Endothelial cell of umbilical vein (primary cell): ENCODE results near the gene XYLT1. TPM values are rescaled to one million over a fixed set of nuclear protein-coding genes. Genes with fewer than 3 reads are reported as not detected.

Source experiments
- BruUV-seq: library from RNA; stranded (reverse); fragments of 400-500 nt; replicated peaks from 2 replicates; lab custom pipeline; 2021; lab: Mats Ljungman, UMichigan
- CTCF ChIA-PET: fragments of 300-600, 350-600 bp; sonication (Branson Sonifier 250); formaldehyde crosslinking; loops from one replicate; lab custom pipeline; 2021; ENCODE audit warnings: antibody characterized with exemption, inconsistent platforms; lab: Charles Lee
- POLR2A ChIA-PET: fragments of 300-600, 350-600 bp; sonication (Branson Sonifier 250); formaldehyde crosslinking; loops from one replicate; lab custom pipeline; 2021; ENCODE audit warnings: antibody characterized with exemption, inconsistent platforms; lab: Charles Lee
- DNase-seq: peaks from one replicate; pipeline ENCODE4 v3.0.0-alpha.2; 2011; ENCODE audit warnings: low read depth, low spot score
- FAIRE-seq: peaks from 2 replicates; lab custom pipeline; 2011; peaks lifted over from hg19 to GRCh38; lab: Jason Lieb, UNC
- H2AFZ ChIP-seq: 2 replicates; pipeline ENCODE4 v1.6.0; 2012; ENCODE audit warnings: low read depth, low read length, control low read depth, inconsistent platforms
- H3K27ac ChIP-seq: 2 replicates; pipeline ENCODE4 v1.5.1; 2011; ENCODE audit warnings: low read depth, mild to moderate bottlenecking, control low read depth, low read length, moderate library complexity; ENCODE audit not compliant: insufficient read depth
- H3K27me3 ChIP-seq, 2 experiments: 2 replicates each; pipeline versions ENCODE4 v1.6.0 to v1.6.1; 2011; ENCODE audit warnings: low read length in 2 of 2, mixed read lengths in 1 of 2; ENCODE audit not compliant: control insufficient read depth in 2 of 2, insufficient read depth in 2 of 2
- H3K36me3 ChIP-seq, 2 experiments: 2 replicates in 1 of 2; 3 replicates in 1 of 2; pipeline ENCODE4 v1.5.1; 2011; ENCODE audit warnings: low read length in 2 of 2, mild to moderate bottlenecking in 1 of 2, moderate library complexity in 1 of 2; ENCODE audit not compliant: control insufficient read depth in 2 of 2, insufficient read depth in 2 of 2; ENCODE audit errors: extremely low read depth in 1 of 2
- H3K4me1 ChIP-seq: 3 replicates; pipeline ENCODE4 v1.5.1; 2011; ENCODE audit warnings: mild to moderate bottlenecking, low read length; ENCODE audit not compliant: control insufficient read depth, insufficient read depth; ENCODE audit errors: extremely low read depth
- H3K4me2 ChIP-seq: 2 replicates; pipeline ENCODE4 v1.6.1; 2011; ENCODE audit warnings: low read length, control low read depth, mixed read lengths; ENCODE audit not compliant: insufficient read depth
- H3K4me3 ChIP-seq, 3 experiments: fragments of 200-600 bp in 1 of 3; sonication (generic), shearing (Covaris generic) in 1 of 3; replicated peaks in 1 of 3; 2 replicates each; pipeline ENCODE4 v1.5.1; 2011 to 2016; ENCODE audit warnings: control low read depth in 3 of 3, low read length in 3 of 3, mild to moderate bottlenecking in 2 of 3, inconsistent platforms in 1 of 3, low read depth in 1 of 3, moderate library complexity in 1 of 3; ENCODE audit not compliant: insufficient read depth in 1 of 3
- H3K79me2 ChIP-seq: 2 replicates; pipeline ENCODE4 v1.6.0; 2012; ENCODE audit warnings: low read length, inconsistent platforms; ENCODE audit not compliant: control insufficient read depth, insufficient read depth
- H3K9ac ChIP-seq: replicated peaks from 2 replicates; pipeline ENCODE3; 2011; ENCODE audit warnings: low read length, control low read depth; ENCODE audit not compliant: insufficient read depth; ENCODE audit errors: extremely low read depth
- H3K9me1 ChIP-seq: replicated peaks from 3 replicates; pipeline ENCODE4 v1.6.0; 2011; ENCODE audit warnings: mild to moderate bottlenecking, low read length; ENCODE audit not compliant: control insufficient read depth, insufficient read depth; ENCODE audit errors: extremely low read depth
- H3K9me3 ChIP-seq: replicated peaks from 2 replicates; pipeline ENCODE4 v1.5.1; 2012; ENCODE audit warnings: low read length, inconsistent platforms; ENCODE audit not compliant: control insufficient read depth, insufficient read depth
- H4K20me1 ChIP-seq: replicated peaks from 2 replicates; pipeline ENCODE3; 2011; ENCODE audit warnings: mild to moderate bottlenecking, low read length; ENCODE audit not compliant: control insufficient read depth, insufficient read depth; ENCODE audit errors: extremely low read depth
- CTCF ChIP-seq, 2 donors: IDR thresholded peaks; 1 replicate in 1 of 2; 2 replicates in 1 of 2; pipeline ENCODE4 v1.5.1; 2011; ENCODE audit warnings: low read length in 2 of 2, mild to moderate bottlenecking in 2 of 2, moderate library complexity in 2 of 2, control low read depth in 1 of 2, inconsistent platforms in 1 of 2, low read depth in 1 of 2; ENCODE audit not compliant: insufficient read depth in 1 of 2; ENCODE audit errors: extremely low read depth in 1 of 2
- EZH2 ChIP-seq: IDR thresholded peaks from 2 replicates; pipeline ENCODE4 v1.6.1; 2012; ENCODE audit warnings: borderline replicate concordance, low read depth, mild to moderate bottlenecking, moderate library complexity, low read length, inconsistent platforms; ENCODE audit not compliant: severe bottlenecking
- FOS ChIP-seq: IDR thresholded peaks from 2 replicates; pipeline ENCODE4 v1.6.1; 2011; ENCODE audit warnings: mild to moderate bottlenecking, low read length, moderate library complexity, borderline replicate concordance; ENCODE audit not compliant: insufficient read depth
- GATA2 ChIP-seq: IDR thresholded peaks from 2 replicates; pipeline ENCODE4 v1.7.0; 2011; ENCODE audit warnings: low read depth, mild to moderate bottlenecking, moderate library complexity, mixed read lengths, low read length; ENCODE audit not compliant: insufficient read length, insufficient read depth
- JUN ChIP-seq: IDR thresholded peaks from 2 replicates; pipeline ENCODE4 v1.6.1; 2011; ENCODE audit warnings: borderline replicate concordance, low read depth; ENCODE audit not compliant: insufficient read length, insufficient read depth
- MYC ChIP-seq: IDR thresholded peaks from one replicate; pipeline ENCODE4 v1.6.1; 2011; ENCODE audit warnings: mild to moderate bottlenecking, low read depth, low read length
- POLR2A ChIP-seq: IDR thresholded peaks from 2 replicates; pipeline ENCODE4 v1.6.1; 2012; ENCODE audit warnings: low read depth, mild to moderate bottlenecking, control low read depth, low read length
- POLR2AphosphoS5 ChIP-seq: IDR thresholded peaks from 2 replicates; pipeline ENCODE4 v1.6.1; 2012; ENCODE audit warnings: low read depth, mild to moderate bottlenecking, control low read depth, low read length, moderate library complexity; ENCODE audit not compliant: insufficient read depth
- dilution Hi-C: fragments of 300-500 bp; cut with MboI; formaldehyde crosslinking; loops from one replicate; pipeline ENCODE4 v1.15.0; 2019; ENCODE audit warnings: low sequenced_read_pairs; ENCODE audit not compliant: extremely low pct_ligation_motif_present
- intact Hi-C: fragments of 100-400 bp; cut with micrococcal nuclease; formaldehyde crosslinking; loops from one replicate; pipeline ENCODE4 v1.10.0; 2022
- polyA plus RNA-seq, 4 experiments: library from polyadenylated mRNA; depleted of rRNA in 3 of 4; stranded (reverse) in 3 of 4; unstranded in 1 of 4; fragments of >200 nt; gene quantifications; 2 replicates each; pipeline versions ENCODE4 v1.2.1 to v1.2.3, GENCODE V29; 2011 to 2012; ENCODE audit warnings: missing spikeins in 1 of 4
- total RNA-seq: library from RNA; stranded (reverse); gene quantifications from 2 replicates; pipeline ENCODE4 v1.2.3, GENCODE V29; 2021
- TF ChIP-seq, protein P1 (sequence below): IDR thresholded peaks from 2 replicates; pipeline ENCODE4 v1.6.1; 2011; ENCODE audit not compliant: insufficient read depth, insufficient read length

Gene XYLT1
- total and polyA plus RNA-seq, 2 donors (not counting 3 experiments of a cell fraction or from before 2014, with no cell fraction given): 0.63 to 2.9 TPM

GRCh38 chr16:17423221-17423620 lies 47.5 kb downstream of the XYLT1 start:
- no peaks in the 10 kb centered on the region for H3K9me1 ChIP-seq
- H2AFZ ChIP-seq: no peak overlapping the region
- DNase-seq (no peak), FAIRE-seq (no peak)
- no peak overlapping the region for H3K27ac ChIP-seq
- H3K4me2 ChIP-seq: no peak overlapping the region
- H3K9me3 ChIP-seq: no peaks in the 10 kb centered on the region
- BruUV-seq: no TSS peak
- H3K9ac ChIP-seq: no peak overlapping the region
- no peaks in the 10 kb centered on the region for H4K20me1 ChIP-seq
- POLR2A ChIA-PET: no interaction called here
- no peaks in the 10 kb centered on the region for H3K36me3 ChIP-seq
- dilution Hi-C loops (no loop called here), intact Hi-C loops (no loop called here)
- CTCF ChIA-PET: no interaction called here
- no peak for TF ChIP-seq FOS
- no peak for TF ChIP-seq EZH2
- TF ChIP-seq CTCF (IDR thresholded peaks at IDR 0.05; ENCODE audit: extremely low read depth in 1 of 2, insufficient read depth in 1 of 2, low read depth in 1 of 2, low read length in 2 of 2): no peak
- TF ChIP-seq POLR2A: no peak
- TF ChIP-seq GATA2: no peak
- no peak for TF ChIP-seq POLR2AphosphoS5
- no peak for TF ChIP-seq JUN
- no peak for TF ChIP-seq MYC
- TF ChIP-seq, protein P1, sequence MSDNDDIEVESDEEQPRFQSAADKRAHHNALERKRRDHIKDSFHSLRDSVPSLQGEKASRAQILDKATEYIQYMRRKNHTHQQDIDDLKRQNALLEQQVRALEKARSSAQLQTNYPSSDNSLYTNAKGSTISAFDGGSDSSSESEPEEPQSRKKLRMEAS: no peak
- no peaks in the 10 kb centered on the region for H3K4me1 ChIP-seq
- no peaks in the 10 kb centered on the region for H3K79me2 ChIP-seq
- H3K27me3 ChIP-seq: no peaks in the 10 kb centered on the region
- no peak overlapping the region for H3K4me3 ChIP-seq
